ENCODE results near the gene DOCK4.

- TF ChIP-seq USF2 (CRISPR knock-in tag; IDR thresholded peaks at IDR 0.05) (no peak), FOXP4 (CRISPR knock-in tag; IDR thresholded peaks at IDR 0.05) (no peak), TCF7 (CRISPR knock-in tag; IDR thresholded peaks at IDR 0.05; ENCODE audit: low read depth) (no peak), NFE2L1 (CRISPR knock-in tag; IDR thresholded peaks at IDR 0.05) (no peak), CTCF (IDR thresholded peaks at IDR 0.05) (no peak), NFATC4 (CRISPR knock-in tag; IDR thresholded peaks at IDR 0.05) (no peak), ATF1 (CRISPR knock-in tag; IDR thresholded peaks at IDR 0.05) (no peak), JUN (CRISPR knock-in tag; IDR thresholded peaks at IDR 0.05) (no peak), KAT7 (CRISPR knock-in tag; IDR thresholded peaks at IDR 0.05; ENCODE audit: borderline replicate concordance) (no peak), ESRRA (CRISPR knock-in tag; IDR thresholded peaks at IDR 0.05; ENCODE audit: borderline replicate concordance) (no peak), STAT6 (CRISPR knock-in tag; conservative IDR thresholded peaks at IDR 0.05; ENCODE audit: low read depth) (no peak)
Observed at GRCh38 chr7:112143582-112143981, 62.6 kb downstream of the DOCK4 start.
